ENCODE results near the gene USP25.

Gene USP25

DNA sequence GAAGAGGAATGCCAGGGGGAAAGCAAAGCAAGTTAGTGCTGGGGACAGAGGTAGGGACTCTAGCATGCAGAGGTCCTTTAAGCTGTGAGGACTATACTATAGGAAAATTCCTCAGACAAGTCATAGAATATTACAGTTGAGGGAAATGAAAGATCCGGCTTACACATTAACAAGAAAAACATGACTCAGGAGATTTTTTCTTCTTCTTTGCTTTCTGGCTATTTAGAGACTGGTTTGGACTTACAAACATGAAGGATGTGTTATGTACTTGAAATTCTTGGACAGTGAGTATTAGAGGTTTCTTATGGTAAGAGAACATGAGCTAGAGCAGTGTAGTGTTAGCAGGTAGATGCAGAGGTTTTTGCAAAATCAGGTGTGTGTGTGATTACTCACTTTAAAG is 24.9 kb downstream of the USP25 start:
- no peak for TF ChIP-seq JUND (IDR thresholded peaks at IDR 0.05; ENCODE audit: low read depth)
- DNase-seq (ENCODE audit: low read depth in 1 of 2, low spot score in 1 of 2), result no peak
- in situ Hi-C loops (cut with HindIII; ENCODE audit: low pct_unique_long_range_greater_than_20kb, low sequenced_read_pairs), result no loop called here

DNA sequence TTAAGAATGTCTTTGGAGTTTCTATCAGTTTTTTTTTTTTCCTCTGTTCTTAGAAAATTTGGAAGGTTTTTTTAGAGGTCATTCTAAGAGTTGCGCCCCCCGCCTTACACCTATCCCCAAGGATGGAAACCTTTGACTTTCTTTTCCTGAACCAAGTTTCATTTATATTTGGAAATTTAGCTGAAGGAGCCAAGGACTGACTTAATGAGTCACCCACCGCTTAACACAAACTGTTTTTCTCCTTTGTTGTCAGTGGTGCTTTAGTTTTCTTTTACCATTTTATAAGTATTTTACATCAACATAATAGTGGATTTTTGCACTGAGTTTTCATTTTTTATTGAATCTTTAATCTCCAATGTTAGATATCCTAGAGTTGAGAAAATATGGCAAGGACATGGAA is 25.3 kb downstream of the USP25 start:
- in situ Hi-C loops (cut with HindIII; ENCODE audit: low pct_unique_long_range_greater_than_20kb, low sequenced_read_pairs), result no loop called here
- DNase-seq (ENCODE audit: low read depth in 1 of 2, low spot score in 1 of 2), result no peak
- no peak for TF ChIP-seq JUND (IDR thresholded peaks at IDR 0.05; ENCODE audit: low read depth)

DNA sequence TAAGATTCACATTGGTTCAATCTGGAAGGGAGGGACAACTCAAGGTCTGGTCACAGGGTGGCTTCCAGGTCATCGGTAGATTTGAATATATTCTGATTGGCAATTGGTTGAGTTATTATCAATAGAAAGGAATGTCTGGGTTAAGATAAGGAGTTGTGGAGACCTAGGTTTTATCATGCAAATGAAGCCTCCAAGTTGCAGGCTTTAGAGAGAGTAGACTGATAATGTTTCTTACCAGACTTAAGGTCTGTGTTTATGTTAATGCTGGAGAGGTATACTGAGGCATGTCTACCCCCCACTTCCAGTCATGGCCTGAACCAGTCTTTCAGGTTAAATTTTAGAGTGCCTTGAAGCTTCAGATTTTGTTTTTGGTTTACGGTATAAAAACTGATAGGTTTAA is 29.7 kb downstream of the USP25 start:
- in situ Hi-C loops (cut with HindIII; ENCODE audit: low pct_unique_long_range_greater_than_20kb, low sequenced_read_pairs), result no loop called here
- TF ChIP-seq JUND (IDR thresholded peaks at IDR 0.05; ENCODE audit: low read depth), result no peak
- DNase-seq (ENCODE audit: low read depth in 1 of 2, low spot score in 1 of 2), result no peak

DNA sequence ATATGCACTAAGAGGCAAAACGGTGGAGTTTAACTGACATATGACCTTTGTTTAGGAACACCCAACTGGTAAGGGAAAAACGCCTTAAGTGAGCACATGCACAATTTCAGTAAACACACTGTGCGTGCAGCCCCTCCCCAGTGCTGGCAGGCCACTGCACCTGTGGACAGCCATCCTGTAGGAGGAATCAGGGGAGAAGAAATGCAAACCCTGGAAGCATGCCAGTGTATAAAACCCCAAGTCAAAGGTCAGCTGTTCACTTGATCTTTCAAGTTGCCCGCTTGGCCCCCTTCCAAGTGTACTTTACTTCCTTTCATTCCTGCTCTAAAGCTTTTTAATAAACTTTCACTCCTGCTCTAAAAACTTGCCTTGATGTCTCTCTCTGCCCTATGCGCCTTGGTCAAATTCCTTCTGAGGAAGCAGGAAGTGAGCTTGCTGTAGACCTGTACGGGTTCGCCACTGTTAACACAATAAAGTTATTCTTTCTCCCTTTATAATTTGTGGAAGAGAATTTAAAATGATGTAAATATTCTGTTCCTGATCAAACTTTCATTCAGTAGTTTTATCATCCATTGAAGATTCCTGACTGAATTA is 31.8 kb downstream of the USP25 start:
- in situ Hi-C loops (cut with HindIII; ENCODE audit: low pct_unique_long_range_greater_than_20kb, low sequenced_read_pairs), result no loop called here
- no peak for DNase-seq (ENCODE audit: low read depth in 1 of 2, low spot score in 1 of 2)
- TF ChIP-seq JUND (IDR thresholded peaks at IDR 0.05; ENCODE audit: low read depth), result no peak

DNA sequence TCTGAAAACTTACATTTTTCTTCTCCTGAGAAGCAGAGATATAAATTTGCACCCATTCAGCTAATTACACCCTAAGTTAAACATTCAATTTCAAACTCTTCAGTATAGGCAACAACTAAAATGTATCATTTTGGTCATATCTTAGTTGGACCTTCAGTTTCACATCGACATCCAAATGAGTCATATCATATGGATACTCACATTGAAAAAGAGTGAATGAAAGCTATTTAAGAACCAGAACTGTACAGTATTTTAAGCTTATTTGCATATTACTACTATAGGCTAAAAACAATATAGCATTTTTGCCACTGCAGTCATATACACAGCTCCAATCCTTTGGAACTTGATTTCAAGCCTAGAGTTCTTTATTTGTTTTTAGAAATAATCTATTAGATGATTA is 33.6 kb downstream of the USP25 start:
- in situ Hi-C loops (cut with HindIII; ENCODE audit: low pct_unique_long_range_greater_than_20kb, low sequenced_read_pairs), result no loop called here
- no peak for TF ChIP-seq JUND (IDR thresholded peaks at IDR 0.05; ENCODE audit: low read depth)
- DNase-seq (ENCODE audit: low read depth in 1 of 2, low spot score in 1 of 2), result no peak

DNA sequence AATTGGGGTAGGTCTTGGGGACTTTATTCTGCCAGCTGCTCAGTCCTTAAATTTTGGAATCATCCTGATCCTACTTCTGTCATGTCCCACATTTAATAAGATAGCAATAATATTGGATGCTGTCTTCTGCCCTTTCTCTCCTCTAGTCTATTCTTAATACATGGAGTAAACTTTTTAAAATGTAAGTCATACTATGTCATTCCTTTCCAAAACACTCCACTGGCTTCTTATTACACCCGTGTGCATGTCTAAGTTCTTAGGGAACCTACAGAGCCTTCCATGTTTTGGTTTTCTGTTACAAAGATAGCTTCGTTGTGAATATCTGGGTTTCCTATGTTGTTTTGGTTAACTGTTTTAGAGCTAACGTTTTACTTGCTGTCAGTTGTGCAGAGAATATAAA is 35.1 kb downstream of the USP25 start:
- in situ Hi-C loops (cut with HindIII; ENCODE audit: low pct_unique_long_range_greater_than_20kb, low sequenced_read_pairs), result no loop called here
- no peak for DNase-seq (ENCODE audit: low read depth in 1 of 2, low spot score in 1 of 2)
- TF ChIP-seq JUND (IDR thresholded peaks at IDR 0.05; ENCODE audit: low read depth), result no peak

DNA sequence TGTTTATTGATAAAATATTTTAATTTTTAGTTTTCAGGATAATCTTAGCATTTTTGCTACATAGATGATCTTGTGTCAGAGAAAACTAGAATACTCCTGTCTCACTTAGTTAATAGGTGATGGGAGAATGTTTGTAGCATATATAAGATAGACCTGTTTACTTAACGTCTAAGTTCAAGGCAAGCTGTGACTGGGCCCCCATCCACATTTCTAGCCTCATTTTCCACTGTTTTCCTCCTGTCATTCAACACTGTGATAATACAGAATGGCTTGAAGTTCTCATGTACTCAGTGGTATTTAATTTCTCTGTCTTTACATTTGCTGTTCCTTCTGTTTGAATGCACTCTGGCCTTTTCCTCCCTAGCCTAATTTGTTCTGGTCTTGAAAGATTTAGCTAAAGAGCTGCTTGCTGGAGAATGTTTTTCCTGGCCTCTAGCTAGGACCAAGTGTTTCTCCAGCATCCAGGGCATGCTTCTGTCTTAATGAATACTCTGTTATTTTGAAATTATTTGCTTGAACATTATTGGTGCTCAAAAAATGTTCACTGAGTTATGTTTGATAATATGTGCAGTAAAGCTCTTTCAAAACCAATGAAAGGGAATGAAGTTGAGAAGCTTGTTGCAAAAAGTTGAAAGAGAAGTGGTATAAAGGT is 37.3 kb downstream of the USP25 start:
- in situ Hi-C loops (cut with HindIII; ENCODE audit: low pct_unique_long_range_greater_than_20kb, low sequenced_read_pairs), result no loop called here
- DNase-seq (ENCODE audit: low read depth in 1 of 2, low spot score in 1 of 2), result no peak
- TF ChIP-seq JUND (IDR thresholded peaks at IDR 0.05; ENCODE audit: low read depth), result no peak

DNA sequence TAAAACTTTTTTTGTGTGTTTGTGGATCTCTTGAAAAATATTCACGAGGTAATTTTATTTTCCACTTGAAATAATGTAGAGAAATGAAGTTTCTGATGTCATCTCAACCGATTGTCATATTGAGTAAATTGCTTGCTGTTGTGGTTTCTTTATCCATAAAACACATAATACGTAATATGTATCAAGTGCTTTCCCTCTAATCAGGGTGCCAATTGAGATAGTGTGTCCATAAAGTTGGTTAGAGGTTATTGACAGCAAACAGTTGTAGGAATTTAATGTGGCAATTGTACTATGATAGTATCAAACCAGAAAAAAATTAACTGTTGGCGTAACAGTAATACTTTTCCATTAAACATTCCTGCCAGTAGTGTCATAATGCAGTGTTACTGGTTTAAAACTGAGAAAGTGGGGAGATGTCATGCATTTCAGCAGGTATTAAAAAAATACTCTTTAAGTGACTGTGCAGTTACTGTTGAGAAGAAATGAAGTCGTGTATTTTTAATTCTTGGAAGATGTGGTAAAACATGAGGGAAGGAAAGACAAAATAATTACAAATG is 38.3 kb downstream of the USP25 start:
- TF ChIP-seq JUND (IDR thresholded peaks at IDR 0.05; ENCODE audit: low read depth), result no peak
- no peak for DNase-seq (ENCODE audit: low read depth in 1 of 2, low spot score in 1 of 2)
- in situ Hi-C loops (cut with HindIII; ENCODE audit: low pct_unique_long_range_greater_than_20kb, low sequenced_read_pairs), result no loop called here

DNA sequence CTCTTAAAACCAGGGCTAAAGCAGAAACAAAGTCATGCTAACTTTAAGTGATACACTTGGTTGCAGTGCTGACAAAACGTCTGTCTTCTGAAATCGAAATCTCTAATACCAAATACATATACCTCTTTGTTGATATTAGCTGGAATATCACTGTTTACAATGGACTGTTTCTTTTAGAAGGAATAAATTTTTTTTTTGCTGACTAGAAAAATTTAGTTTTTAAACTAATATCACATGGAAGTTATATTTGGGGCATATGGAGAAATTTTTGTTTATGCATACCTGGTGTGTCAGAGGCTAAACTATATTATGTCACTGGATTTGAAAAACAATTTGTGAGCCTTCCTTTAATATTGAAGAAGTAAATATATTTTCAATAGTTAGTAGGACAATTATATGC is 39.1 kb downstream of the USP25 start:
- no peak for DNase-seq (ENCODE audit: low read depth in 1 of 2, low spot score in 1 of 2)
- in situ Hi-C loops (cut with HindIII; ENCODE audit: low pct_unique_long_range_greater_than_20kb, low sequenced_read_pairs), result no loop called here
- TF ChIP-seq JUND (IDR thresholded peaks at IDR 0.05; ENCODE audit: low read depth), result no peak

DNA sequence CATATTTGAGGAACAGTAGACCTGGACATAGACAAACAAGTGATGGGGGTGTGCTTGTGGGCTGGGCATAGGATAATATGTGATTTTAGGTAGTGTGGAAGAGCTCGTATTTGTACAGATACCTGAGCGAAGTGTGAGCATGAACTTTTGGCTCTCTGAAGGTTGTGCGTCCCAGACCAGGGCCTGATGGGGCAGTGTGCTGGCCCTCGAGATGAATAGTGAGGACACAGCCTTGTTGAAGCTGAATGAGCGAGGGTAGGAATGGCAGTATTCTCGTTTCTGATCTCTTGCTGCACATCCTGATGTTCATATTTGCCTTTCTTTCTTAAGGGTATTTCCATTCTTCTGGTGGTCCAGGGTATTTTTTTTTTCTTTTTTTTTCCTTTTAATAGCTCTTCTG is 41.5 kb downstream of the USP25 start:
- no peak for TF ChIP-seq JUND (IDR thresholded peaks at IDR 0.05; ENCODE audit: low read depth)
- DNase-seq (ENCODE audit: low read depth in 1 of 2, low spot score in 1 of 2), result no peak
- in situ Hi-C loops (cut with HindIII; ENCODE audit: low pct_unique_long_range_greater_than_20kb, low sequenced_read_pairs), result no loop called here

DNA sequence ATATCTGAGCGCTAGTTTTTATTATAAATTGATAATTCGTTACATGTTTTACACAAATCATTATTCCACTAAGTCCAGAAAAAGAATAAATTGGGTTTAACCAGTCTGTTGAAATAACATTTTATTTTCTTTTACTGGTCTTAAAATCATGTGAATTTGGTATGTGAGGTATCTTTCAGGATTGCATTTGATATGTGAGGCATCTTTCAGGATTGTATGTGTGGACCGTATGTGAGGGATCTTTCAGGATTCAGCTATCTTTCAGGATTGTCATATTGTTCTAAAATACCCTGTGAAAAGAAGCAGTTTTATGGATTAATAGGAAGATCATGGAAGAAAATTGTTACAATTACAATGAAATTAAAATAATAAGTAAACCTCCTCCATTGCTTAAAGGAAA is 42.9 kb downstream of the USP25 start:
- no peak for DNase-seq (ENCODE audit: low read depth in 1 of 2, low spot score in 1 of 2)
- no peak for TF ChIP-seq JUND (IDR thresholded peaks at IDR 0.05; ENCODE audit: low read depth)
- in situ Hi-C loops (cut with HindIII; ENCODE audit: low pct_unique_long_range_greater_than_20kb, low sequenced_read_pairs), result no loop called here

DNA sequence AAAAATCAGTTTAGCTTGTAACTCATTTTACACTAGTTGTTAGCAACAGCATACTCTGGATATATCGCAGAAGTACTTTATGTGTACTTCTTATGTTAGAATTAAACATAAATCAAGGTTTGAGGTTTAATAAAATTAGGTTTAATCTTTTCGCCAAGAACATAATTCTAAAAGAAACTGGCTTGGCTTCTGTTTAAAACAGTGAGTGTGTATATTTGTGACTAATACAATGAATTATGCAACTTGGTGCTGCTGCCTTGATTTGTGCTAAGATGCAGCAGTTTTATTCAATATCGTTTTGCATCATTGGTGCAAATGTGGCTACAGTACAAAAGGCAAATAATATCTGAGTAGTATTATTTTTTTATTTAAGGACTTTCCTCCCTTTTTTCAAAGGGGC is 44.8 kb downstream of the USP25 start:
- in situ Hi-C loops (cut with HindIII; ENCODE audit: low pct_unique_long_range_greater_than_20kb, low sequenced_read_pairs), result no loop called here
- no peak for TF ChIP-seq JUND (IDR thresholded peaks at IDR 0.05; ENCODE audit: low read depth)
- DNase-seq (ENCODE audit: low read depth in 1 of 2, low spot score in 1 of 2), result no peak

DNA sequence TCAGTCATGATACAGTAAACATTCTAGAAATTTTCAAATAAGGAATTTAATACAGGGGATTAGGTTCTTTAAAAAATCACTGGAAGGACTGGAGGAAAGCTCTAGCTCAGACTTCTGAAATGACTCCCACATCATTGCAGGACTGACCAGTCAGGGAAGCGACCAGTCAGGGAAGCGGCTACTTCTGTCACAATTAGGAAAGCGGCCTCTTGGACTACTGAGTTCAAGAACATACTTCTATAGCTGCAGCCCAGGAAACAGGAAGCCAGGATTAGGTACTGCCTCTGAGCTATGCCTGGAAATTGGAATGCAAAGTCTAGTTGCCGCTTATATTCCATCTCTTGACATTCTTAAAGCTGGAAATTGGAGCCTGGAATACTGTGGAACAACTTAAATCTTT is 45.5 kb downstream of the USP25 start:
- TF ChIP-seq JUND (IDR thresholded peaks at IDR 0.05; ENCODE audit: low read depth), result no peak
- in situ Hi-C loops (cut with HindIII; ENCODE audit: low pct_unique_long_range_greater_than_20kb, low sequenced_read_pairs), result no loop called here
- DNase-seq (ENCODE audit: low read depth in 1 of 2, low spot score in 1 of 2), result no peak

DNA sequence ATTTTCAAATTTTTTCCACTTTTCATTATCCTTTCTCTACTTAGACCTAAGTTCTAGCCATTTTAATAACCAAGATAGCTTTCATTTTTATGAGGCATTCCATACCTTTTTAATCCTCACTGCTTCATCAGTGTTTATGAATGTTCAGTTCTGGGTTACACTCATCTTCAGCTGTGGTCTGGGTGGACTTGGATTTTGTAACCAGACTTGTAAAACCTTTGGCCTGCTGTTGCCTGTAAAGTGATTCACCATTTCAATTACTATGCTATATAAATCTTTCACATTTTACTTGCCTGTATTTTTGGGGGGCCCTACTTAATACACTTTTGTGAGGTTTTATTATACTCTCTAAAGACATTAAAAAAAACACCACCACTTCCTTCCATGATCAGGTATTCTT is 46.2 kb downstream of the USP25 start:
- no peak for TF ChIP-seq JUND (IDR thresholded peaks at IDR 0.05; ENCODE audit: low read depth)
- in situ Hi-C loops (cut with HindIII; ENCODE audit: low pct_unique_long_range_greater_than_20kb, low sequenced_read_pairs), result no loop called here
- DNase-seq (ENCODE audit: low read depth in 1 of 2, low spot score in 1 of 2), result no peak

Data from T47D (cell line).